HEK293T (cell line): ENCODE results near the gene PLCB1.

Source experiments
- BHLHE40 ChIP-seq: fragments of 450-650 bp; IDR thresholded peaks from 2 replicates; pipeline ENCODE4 v1.6.1; 2016; ENCODE audit warnings: mild to moderate bottlenecking, moderate library complexity, borderline replicate concordance
- CTBP1 ChIP-seq: fragments of 450-650 bp; IDR thresholded peaks from 2 replicates; pipeline ENCODE4 v1.6.1; 2016; ENCODE audit warnings: borderline replicate concordance
- FOXK2 ChIP-seq: fragments of 450-650 bp; IDR thresholded peaks from 2 replicates; pipeline ENCODE4 v1.6.1; 2016; ENCODE audit warnings: mild to moderate bottlenecking
- FOXM1 ChIP-seq: fragments of 450-650 bp; IDR thresholded peaks from 2 replicates; pipeline ENCODE4 v1.6.1; 2017; ENCODE audit warnings: mild to moderate bottlenecking, borderline replicate concordance
- NFRKB ChIP-seq: fragments of 450-650 bp; IDR thresholded peaks from 2 replicates; pipeline ENCODE4 v1.6.1; 2016; ENCODE audit warnings: mild to moderate bottlenecking, moderate library complexity
- SP1 ChIP-seq: fragments of 450-650 bp; IDR thresholded peaks from 2 replicates; pipeline ENCODE4 v1.6.1; 2017
- SUZ12 ChIP-seq: fragments of 450-650 bp; IDR thresholded peaks from 2 replicates; pipeline ENCODE4 v1.6.1; 2016; ENCODE audit warnings: mild to moderate bottlenecking
- ZNF384 ChIP-seq: fragments of 450-650 bp; IDR thresholded peaks from 2 replicates; pipeline ENCODE4 v1.6.1; 2016
- TF ChIP-seq, protein P1 (sequence below): fragments of 450-650 bp; IDR thresholded peaks from 2 replicates; pipeline ENCODE4 v1.6.1; 2016

DNA sequence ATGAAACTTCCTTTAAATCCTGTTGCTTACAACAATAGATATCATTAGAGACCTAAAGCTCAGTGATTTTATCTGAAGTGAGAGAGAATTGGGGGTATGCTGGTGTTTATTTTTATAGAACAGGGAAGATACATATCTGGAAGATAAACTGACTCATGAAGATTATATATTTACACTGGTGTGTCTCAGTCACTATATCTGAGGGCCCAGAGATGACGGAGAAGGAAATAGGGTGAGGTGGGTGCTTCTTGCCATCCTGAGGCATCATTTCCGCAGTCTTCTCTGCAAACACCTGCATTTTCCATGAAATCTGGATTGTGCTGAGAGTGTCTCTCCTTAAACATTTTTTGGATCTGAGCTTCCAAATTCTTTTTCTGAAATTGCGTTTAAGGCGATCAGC lies 5.9 kb upstream of the PLCB1 start:
- no peak for TF ChIP-seq NFRKB
- TF ChIP-seq FOXM1, result no peak
- TF ChIP-seq FOXK2, result no peak
- no peak for TF ChIP-seq SP1
- no peak for TF ChIP-seq SUZ12
- TF ChIP-seq CTBP1, result no peak
- TF ChIP-seq, protein P1, sequence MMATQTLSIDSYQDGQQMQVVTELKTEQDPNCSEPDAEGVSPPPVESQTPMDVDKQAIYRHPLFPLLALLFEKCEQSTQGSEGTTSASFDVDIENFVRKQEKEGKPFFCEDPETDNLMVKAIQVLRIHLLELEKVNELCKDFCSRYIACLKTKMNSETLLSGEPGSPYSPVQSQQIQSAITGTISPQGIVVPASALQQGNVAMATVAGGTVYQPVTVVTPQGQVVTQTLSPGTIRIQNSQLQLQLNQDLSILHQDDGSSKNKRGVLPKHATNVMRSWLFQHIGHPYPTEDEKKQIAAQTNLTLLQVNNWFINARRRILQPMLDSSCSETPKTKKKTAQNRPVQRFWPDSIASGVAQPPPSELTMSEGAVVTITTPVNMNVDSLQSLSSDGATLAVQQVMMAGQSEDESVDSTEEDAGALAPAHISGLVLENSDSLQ, result no peak
- TF ChIP-seq BHLHE40, result no peak
- TF ChIP-seq ZNF384, result no peak
